G401.6 (cell line): ENCODE data around the gene RANBP1.
"Not testable (repeated sequence)": the region's sequence is repeated elsewhere in the genome, so short reads cannot be mapped to it uniquely, and the experiment has no call there.

Source experiments
- FAIRE-seq: peaks from 2 replicates; lab custom pipeline; 2012; peaks lifted over from hg19 to GRCh38; lab: Jason Lieb, UNC

The RANBP1 gene

DNA sequence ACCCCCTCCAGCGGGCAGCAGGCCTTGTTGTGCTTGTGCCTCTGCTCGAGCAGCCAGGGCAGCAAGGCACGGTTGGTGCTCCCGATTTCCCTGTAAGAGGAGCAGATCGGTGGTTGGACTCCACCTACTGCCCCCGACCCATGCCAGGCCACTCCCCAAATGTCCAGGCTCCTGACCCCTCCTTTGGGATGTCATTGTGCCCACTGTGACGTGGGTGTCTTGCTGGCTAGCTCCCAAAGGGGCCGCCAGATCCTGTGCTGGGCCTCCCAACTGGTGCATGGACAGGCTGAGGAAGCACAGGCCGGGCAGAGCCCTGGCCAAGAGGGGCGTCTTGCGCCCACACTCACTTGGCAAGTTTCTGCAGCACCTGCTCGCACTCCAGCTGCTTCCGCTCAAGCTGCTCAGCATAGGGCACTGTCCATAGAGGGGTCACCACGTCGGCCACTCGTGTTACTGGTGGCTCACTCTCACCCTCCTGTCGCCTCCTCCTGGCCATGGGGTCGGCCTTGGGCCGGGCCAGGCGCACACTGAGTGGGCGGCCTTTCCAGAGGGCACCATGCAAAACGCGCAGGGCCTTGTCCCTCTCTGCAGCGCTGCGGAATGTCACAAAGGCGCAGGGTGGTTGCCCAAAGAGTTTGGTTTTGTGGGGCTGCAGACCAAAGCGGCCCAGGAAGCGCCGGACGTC, at the start of gene RANBP1:
Gene RANBP1, plus strand, starts transcription at position 414 of the 685 bp plus-strand sequence. Its CDS starts 81 bp downstream, at position 495.
- no peak for FAIRE-seq

DNA sequence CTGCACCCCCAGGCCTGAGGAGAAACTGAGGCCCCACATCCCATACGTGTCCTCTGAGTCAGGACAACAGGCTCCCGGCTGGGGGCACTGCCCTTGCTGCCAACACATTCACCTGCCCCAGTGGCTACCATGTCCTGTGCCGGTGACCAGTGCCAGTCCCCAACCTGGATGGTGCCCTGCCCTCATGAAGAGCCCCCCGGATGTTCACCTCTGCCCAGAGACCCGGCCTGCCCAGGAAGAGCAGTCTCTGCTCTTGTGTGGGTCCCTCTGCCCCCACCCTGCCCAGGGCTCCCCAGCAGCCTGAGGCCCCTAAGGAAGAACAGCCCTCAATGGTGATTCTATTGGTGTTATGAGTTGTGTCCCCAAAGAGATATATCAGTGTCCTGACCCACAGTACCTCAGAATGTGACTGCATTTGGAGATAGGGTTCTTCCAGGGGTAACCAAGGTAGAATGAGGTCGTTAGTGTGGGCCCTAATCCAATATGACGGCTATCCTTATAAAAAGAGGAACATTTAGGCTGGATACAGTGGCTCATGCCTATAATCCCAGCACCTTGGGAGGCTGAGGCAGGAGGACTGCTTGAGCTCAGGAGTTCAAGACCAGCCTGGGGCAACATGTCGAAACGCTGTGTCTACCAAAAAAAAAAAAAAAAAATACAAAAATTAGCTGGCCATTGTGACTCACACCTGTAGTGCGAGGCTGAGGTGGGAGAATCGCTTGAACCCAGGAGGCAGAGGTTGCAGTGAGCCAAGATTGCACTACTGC, 49.1 kb upstream of the RANBP1 start:
- FAIRE-seq, result no peak

- not testable (repeated sequence) for FAIRE-seq
Measured at GRCh38 chr22:20067384-20067682, 48.6 kb upstream of the RANBP1 start.

GRCh38 chr22:20068640-20069039, 47.3 kb upstream of the RANBP1 start:
- no peak for FAIRE-seq

GRCh38 chr22:20069331-20070042, 46.4 kb upstream of the RANBP1 start:
- no peak for FAIRE-seq

DNA sequence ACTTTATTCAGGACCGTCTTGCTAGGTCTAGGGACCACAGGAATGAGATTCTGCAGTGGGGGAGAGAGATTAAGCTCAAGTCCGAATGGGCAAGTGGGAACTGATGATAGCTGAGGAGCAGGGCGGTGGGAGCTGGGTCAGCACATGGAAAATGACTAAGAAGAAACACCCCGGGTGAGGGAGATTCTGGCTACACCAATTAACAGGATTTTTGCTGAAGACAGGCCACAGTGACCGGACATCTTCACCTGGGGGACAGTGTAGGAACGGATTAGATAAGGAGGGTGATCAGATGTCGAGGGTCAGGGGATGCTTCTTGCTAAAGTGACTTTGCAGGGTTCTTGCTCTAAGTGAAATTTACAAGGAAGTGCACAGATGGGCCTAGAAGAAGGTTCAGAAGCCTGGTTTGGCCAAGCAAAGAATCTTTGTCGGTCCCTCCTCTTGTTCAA, 44.4 kb upstream of the RANBP1 start:
- no peak for FAIRE-seq

DNA sequence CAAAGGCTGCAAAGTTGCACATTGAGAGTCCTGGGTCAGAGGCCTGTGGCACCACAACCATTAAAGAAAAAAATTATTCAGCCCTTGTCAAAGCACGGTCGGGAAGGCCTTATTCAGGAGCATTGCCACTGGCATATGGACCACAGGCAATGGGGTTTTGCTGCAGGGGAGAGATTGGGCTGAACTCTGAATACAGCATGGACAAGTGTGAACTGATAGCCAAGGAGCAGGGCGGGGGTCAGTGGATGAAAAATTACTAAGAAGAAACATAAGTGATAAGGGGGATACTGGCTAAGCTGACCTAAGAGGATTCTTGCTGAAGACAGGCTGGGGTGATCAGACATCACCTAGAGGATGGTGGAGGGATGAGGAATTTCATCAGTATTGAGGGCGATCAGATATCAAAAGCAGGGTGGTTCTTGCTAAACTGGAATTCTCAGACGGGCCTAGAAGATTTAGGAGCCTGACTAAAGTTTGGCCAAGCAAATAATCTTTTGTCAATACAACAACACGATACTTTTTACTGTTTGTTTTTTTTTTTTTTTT, 39.2 kb upstream of the RANBP1 start:
- no peak for FAIRE-seq

DNA sequence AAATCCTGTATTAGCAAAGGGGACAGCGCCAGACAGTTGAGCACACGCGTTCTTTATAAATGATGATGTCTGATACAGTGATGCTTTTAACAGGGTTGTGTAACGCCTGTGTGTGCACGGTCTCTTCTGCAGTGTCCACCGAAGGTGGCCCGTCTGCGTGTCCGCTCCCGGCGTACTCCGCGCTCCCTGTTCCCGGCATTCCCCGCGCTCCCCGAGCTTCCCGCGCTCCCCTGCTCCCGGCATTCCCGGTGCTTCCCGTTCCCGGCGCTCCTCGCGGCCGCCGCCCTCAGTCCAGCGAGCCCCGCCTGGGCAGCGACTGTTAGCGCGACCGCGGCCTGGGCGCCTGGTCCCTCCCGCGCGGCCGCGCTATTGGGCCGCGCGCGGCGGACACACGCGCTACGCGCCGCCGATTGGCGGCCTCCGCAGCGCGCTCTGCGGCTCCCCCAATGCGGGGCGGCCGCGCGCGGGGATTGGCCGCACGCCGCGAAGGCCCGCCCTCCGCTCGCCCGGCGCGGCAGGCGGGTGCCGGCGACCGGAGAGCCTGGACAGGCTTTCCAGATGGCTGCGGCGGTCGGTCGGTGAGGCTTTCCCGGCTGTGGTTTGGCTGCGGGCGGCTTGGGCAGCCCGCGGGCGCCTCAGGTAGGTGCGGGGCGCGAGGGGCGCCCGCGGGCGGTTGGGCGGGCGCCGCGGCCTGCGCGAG, 36.0 kb upstream of the RANBP1 start, which contains the start of gene DGCR8:
Gene DGCR8, plus strand, starts transcription at position 497 of the 700 bp plus-strand sequence. CDS start 5,723 bp downstream, outside the sequence.
- FAIRE-seq, result no peak

DNA sequence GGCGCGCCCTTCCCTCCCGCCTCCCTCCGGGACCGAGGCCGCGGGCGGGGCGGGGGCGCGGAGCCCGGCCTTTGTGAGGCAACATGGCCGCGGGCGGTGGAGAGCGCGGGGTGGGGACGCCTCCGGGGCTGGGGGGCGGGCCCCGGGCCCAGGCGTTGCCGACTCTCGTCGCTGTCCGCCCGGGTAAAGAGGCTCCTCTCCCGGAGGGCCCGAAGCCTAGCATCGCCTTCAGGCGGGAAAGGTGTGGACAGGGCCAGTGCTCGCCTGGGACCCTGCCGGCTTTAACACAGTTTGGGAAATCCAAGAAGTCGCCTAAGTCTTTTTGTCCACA, 35.5 kb upstream of the RANBP1 start:
- FAIRE-seq, result no peak

DNA sequence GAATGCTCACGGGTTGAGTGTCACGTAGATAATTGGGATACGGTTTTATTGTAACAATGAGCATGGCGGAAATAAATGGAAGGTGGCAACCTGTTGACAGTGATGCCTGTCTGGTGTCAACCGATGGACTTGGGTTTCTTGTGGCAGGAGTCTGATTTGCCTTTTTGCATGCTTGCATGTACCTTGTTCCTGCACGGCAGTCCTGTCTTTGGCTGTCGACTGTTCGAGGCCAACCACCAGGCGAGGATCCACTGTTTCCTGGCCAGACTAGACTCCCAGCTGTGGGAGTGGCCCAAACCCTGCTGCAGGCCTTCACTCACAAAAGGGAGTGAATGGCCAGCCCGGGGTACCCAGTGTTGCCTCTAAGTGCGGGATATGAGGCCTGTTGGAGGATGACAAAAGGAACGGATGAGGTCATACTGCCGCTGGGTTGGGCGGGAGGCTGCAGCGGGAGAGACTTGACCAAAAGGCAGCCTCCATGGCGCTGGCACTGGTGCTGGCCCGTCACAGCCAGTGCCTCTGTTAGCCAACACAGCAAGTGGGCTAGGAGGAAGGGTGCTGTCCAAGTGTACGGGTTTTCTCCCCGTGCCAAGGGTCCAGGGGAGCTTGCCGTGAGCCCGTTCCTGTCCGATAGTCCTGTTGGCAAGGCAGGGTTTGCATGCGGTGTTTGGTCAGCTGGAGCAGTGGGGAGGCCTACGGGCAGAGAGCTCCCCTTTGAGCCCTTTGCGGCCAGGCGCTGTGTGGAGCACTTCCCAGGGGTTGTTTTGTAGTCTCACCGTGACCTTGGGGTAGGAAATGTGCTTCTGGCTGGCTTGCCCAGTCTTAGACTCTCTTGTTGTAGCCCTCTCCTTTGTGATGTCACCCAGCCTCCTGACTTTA, 34.9 kb upstream of the RANBP1 start:
- FAIRE-seq, result no peak

GRCh38 chr22:20083157-20083890, 32.6 kb upstream of the RANBP1 start:
- FAIRE-seq, result no peak

DNA sequence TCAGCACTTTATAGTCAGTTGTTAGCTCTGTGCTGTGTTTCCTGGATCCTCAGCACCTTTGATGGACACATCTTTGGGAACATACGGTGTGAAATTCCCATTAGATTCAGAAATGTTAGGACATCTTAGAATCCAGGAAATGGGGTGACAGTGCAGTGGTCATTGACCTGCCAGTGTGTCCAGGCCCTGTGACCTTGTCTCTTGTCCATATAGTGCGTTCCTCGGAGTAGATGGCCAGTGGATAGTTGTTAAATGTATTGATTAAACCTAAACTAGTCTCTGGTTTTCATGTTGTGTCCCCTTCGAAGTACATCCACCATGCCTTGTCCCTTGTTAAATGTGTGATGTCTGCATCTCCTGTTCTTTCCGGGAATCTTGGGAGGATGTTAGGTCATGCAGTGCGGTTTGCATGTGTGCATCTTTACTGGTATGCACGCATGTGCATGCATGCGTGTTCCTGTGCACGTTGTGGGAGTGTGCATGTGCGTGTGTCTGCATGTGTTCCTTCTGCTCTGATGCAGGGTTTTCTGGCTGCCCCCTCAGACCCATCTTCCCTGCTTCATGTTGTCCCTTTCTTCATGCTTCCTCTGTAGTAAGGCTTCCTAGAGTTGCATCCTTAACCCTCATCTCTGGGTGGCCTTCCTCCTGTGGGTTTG, 31.9 kb upstream of the RANBP1 start:
- FAIRE-seq, result no peak

- no peak for FAIRE-seq
Measured at GRCh38 chr22:20084547-20085413, 31.1 kb upstream of the RANBP1 start.

DNA sequence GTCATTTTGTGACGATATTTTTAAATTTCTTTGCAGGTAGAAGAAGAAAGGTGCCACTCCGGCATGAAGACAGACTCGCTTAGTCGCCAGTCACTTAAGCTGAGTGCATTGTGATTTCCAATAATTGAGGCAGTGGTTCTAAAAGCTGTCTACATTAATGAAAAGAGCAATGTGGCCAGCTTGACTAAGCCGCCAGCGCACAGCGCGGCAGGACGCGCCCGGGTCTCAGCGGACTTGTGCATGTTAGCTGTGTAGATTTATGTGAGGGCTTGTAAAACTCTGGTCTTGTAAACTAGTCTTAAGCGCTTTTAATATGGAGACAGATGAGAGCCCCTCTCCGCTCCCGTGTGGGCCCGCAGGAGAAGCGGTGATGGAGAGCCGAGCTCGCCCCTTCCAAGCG, 30.3 kb upstream of the RANBP1 start:
- FAIRE-seq, result no peak

GRCh38 chr22:20086101-20086599, 29.8 kb upstream of the RANBP1 start:
- no peak for FAIRE-seq

- no peak for FAIRE-seq
Measured at GRCh38 chr22:20086763-20087162, 29.1 kb upstream of the RANBP1 start.

DNA sequence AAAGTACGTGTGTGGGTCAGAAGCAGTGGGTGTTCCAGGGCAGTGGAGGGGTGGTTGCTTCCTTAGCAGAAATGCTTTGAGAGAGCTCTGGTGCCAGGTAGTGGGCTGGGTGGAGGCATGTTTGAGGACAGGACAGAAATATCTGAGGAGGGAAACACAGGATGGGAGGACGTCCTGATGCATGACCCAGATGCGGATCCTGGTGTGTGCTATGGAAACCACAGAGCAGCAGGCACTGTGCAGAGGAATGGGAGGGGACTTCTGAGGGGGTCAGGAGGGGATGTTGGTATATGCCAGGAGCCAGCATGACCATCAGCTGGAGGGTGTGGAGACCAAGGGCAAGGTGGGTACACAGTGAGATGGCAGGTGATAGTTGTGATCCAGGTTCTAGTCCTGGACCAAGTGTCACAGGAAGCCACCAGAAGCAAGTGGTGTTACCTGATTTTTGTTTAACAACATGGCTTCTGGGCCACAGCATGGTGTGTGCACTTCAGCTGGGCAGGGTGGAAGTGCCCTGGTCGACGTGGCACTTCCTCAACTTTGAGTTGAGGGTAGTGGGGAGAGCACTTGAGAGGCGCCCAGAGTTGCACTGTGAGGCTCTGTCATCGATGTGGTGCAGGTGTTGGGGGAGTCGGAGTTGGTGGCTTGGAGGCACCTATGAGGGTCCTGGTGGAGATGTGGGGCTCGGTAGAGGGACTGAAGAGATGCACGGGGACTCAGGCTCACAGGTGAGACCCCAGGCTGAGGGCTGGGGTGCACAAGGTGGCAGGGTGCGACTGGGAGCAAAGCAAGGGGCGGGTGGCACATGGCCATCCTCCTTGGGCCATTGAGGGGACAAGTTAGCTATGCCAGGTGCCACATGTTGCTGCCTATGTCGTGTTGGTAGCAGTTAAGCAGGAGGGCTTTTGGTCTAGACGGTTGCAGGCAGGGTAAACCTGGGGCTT, 28.3 kb upstream of the RANBP1 start:
- no peak for FAIRE-seq

DNA sequence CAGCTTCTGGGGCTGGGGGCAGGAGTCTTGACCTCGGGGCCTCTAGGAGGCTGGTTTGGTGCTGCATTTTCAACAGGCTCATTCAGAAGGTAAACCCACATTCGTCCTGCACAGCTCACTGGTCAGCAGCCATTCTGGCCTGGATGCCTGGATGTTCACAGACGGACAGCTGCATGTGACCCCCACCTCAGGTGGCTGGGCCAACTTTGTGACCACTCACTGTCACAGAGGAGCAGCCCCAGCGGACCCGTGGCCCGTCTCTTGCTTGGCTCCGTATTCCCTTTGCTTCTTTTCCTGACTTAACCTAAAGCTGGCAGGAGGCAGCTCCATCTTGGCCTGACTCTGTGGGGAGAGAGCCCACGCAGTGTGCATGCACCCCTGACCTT, 27.6 kb upstream of the RANBP1 start:
- FAIRE-seq, result no peak
